ENCODE measurements around the gene CPSF4.
"Not testable (repeated sequence)": the region's sequence is repeated elsewhere in the genome, so short reads cannot be mapped to it uniquely, and the experiment has no call there.

CPSF4 gene

GRCh38 chr7:99408379-99409191 lies 30.2 kb upstream of the CPSF4 start, which contains the start of the genes BUD31 and PDAP1:
Gene BUD31, plus strand, starts transcription at chr7:99408969. Its CDS starts 2,124 bp downstream, at chr7:99411093.
Gene PDAP1, minus strand, starts transcription at chr7:99408597. Its CDS starts 49 bp downstream, at chr7:99408548.
- peak; percentile 93 for DNase-seq (ENCODE audit: low spot score)

DNA sequence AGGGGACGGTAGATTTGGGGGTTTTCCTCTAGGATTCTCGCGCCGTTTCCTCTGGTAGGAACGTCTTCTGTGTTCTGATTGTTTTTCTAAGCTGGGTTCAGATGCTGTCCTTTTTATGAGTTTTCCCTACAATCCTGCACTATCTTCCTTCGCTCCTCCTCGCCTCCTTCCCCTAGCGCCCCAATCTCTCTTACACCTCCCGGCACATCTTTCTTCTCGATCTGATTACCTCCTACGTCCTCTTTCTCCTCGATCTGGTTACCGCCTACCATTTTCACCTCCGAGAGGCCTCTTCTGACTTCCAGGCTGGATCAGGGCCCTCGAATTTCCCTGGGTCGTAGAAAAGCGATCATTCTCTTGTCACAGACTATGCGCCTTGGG lies 29.6 kb upstream of the CPSF4 start:
- no peak for DNase-seq (ENCODE audit: low spot score)

GRCh38 chr7:99409806-99410205 lies 28.9 kb upstream of the CPSF4 start:
- DNase-seq (ENCODE audit: low spot score), result peak; percentile 33

- DNase-seq (ENCODE audit: low spot score), result no peak
Observed at GRCh38 chr7:99410635-99411034, 28.1 kb upstream of the CPSF4 start.

GRCh38 chr7:99415513-99416127 lies 23.1 kb upstream of the CPSF4 start:
- peak; percentile 35 for DNase-seq (ENCODE audit: low spot score)

DNA sequence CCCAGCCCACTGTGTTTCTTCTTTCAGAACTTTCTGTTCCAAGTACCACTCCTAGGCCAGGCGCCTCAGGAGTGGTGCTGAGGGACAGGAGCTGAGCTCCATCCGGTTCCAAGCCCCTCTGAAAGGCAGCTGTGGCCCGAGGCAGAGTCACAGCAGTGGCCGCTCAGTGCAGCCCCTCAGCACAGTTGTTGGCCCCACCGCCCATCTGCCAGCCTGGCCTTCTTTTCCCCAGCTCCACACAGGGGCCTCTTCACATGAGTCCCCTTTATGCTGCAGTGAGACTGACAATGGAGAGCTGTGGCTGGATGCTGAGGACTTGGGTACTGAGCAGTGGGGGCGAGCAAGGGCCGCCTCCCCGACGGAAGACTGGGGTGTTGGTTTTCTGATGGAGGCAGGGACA lies 20.5 kb upstream of the CPSF4 start:
- no peak for DNase-seq (ENCODE audit: low spot score)

- DNase-seq (ENCODE audit: low spot score), result no peak
Observed at GRCh38 chr7:99419323-99420021, 19.3 kb upstream of the CPSF4 start.

DNA sequence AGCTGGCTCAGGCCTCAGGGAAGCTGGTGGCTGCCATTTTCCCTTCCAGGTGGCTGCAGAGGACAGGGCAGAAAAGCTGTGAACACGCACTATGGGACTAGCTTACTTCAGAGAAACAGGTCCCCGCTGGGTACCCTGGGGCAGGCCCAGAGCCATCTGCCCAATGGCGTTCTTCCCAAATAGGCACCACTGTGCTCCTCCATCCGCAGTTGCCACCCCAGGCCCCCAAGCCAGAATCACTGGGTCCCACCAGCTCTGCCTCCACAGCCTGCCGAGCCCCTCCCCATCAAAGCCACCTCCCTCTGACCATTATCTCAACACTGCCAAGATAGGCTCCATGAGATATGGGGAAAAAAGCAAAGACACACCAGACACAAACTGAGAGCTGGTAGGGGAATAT lies 18.5 kb upstream of the CPSF4 start:
- no peak for DNase-seq (ENCODE audit: low spot score)

DNA sequence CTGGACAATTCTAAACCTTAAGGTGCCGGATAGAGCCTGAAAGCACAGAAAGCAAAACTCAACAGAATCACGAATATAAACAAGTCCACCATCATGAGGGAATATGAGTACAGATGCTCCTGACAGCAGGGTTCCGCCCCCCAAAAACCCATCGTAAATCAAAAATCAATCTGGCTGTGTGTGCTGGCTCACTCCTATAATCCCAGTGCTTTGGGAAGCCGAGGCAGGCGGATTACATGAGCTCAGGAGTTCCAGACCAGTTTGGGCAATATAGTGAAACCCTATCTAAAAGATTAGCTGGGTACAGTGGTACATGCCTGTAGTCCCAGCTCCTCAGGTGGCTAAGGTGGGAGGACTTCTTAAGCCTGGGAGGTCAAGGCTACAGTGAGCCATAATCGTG lies 17.8 kb upstream of the CPSF4 start:
- DNase-seq (ENCODE audit: low spot score), result no peak

DNA sequence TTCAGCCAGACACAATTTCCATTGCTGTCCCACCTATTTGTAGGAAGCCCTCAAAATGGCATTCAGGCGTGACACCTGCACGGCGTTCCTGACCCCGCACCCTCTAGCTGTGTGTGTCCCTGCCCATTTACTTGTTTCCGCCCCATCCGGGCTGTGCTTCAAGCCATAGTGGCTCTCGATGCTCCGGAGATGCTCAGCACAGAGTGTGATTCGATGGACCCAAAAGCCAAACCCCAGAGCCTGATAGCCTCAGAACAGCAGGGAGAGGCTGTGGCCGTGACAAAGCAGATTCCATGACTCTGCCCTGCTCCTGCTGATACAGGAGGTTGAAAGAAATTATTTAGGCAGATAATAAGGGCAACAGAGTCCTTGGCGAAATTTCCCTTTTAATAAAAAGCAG lies 16.6 kb upstream of the CPSF4 start:
- peak; percentile 46 for DNase-seq (ENCODE audit: low spot score)

GRCh38 chr7:99422625-99423024 lies 16.1 kb upstream of the CPSF4 start:
- no peak for DNase-seq (ENCODE audit: low spot score)

- DNase-seq (ENCODE audit: low spot score), result no peak
Observed at GRCh38 chr7:99424932-99425730, 13.6 kb upstream of the CPSF4 start.

DNA sequence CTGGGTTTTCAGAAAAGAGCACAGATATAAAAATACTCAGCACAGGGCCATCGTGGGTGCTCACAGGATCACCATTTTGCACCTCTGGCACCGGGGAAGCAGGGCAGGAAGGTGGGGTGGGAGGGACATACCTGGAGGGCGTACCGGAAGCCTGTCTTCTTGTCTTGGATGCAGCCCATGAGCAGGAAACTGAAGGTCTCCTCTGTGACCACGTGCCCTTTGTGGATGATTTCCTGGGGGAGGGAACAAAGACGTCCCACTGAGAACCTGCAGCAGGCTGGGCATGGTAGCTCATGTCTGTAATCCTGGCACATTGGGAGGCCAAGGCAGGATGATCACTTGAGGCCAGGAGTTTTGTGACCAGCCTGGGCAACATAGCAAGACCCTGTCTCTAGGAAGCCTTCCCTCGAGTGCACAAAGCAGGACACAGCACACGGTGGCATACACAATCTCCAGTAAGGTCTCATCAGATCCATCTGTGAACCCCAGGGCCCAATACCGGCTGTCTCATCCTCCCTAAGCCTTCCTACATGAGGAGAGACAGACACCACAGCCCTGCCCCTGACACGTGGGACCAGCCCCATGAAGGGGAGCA lies 9.7 kb upstream of the CPSF4 start:
- no peak for DNase-seq (ENCODE audit: low spot score)

DNA sequence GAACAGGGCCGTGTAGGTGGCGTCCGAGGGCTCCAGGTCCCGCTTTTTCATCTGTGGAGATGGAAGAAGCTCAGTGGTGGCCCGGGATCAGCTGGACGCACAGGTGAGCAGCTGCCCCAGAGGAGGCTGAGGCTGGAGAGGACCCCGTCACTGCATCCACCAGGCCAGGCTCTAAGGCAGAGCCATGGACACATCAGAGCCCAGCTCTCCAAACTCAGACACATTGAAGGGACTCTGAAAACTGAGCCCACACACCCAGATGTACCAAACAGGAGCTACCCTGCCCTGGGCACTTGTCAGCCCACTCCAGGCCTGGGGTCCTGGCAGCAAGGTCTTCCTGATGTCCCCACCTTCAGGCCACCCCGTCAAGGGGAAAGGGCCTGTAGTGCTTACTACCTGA lies 9.0 kb upstream of the CPSF4 start:
- no peak for DNase-seq (ENCODE audit: low spot score)

DNA sequence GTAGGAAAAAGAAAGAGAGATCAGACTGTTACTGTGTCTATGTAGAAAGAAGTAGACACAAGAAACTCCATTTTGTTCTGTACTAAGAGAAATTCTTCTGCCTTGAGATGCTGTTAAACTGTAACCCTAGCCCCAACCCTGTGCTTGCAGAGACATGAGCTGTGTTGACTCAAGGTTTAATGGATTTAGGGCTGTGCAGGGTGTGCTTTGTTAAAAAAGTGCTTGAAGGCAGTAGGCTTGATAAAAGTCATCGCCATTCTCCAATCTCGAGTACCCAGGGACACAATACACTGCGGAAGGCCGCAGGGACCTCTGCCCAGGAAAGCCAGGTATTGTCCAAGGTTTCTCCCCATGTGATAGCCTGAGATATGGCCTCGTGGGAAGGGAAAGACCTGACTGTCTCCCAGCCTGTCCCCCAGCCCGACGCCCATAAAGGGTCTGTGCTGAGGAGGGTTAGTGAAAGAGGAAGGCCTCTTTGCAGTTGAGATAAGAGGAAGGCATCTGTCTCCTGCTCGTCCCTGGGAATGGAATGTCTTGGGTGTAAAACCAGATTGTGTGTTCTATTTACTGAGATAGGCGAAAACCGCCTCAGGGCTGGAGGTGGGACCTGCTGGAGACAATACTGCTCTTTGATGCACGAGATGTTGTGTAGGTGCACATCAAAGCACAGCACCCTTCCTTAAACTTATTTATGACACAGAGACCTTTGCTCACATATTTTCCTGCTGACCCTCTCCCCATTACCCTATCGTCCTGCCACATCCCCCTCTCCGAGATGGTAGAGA lies 6.8 kb upstream of the CPSF4 start:
- not testable (repeated sequence) for DNase-seq (ENCODE audit: low spot score)

DNA sequence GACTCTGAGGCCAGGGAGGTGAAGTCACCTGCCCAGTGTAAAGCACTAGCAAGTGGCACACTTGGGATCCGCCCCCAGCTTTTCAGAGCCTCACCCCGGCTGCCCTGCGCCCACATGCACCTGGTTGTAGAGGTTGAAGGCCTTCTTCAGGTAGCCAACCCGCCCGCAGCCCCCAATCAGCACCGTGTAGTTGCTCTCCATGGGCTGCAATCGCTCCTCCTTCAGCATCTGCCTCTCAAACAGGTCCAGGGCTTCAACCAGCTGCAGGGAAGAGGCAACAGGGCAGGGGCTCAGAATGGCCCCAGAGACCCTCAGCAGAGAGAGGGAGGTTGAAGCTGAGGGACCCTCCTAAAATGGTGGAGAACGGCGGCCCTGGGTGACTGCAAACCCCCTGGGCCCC lies 5.6 kb upstream of the CPSF4 start:
- no peak for DNase-seq (ENCODE audit: low spot score)

DNA sequence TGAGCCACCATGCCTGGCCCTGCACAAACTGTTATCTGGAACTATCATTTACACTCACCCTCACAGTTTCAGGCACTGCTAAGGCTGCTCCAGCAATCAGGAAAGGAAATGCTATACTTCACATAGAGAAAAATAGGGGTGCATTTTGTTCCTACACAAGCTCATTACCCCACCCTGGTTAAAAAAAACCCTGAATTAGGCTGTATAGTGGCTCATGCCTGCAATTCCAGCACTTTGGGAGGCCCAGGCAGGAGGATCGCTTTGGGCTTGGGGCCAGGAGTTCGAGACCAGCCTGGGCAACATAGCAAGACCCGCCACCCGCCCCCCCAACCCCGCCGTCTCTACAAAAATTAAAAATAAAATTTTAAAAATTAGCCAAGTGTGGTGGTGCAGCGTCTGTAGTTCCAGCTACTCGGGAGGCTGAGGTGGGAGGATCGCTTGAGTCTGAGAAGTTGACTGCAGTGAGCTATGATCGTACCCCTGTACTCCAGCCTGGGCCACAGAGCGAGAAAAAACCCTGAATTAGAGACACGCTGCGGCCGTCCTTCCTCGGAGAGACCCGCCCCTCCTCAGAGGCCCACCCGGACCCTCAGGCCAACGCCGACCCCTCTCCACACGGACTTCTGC lies 684 bp upstream of the CPSF4 start:
- DNase-seq (ENCODE audit: low spot score), result no peak

DNA sequence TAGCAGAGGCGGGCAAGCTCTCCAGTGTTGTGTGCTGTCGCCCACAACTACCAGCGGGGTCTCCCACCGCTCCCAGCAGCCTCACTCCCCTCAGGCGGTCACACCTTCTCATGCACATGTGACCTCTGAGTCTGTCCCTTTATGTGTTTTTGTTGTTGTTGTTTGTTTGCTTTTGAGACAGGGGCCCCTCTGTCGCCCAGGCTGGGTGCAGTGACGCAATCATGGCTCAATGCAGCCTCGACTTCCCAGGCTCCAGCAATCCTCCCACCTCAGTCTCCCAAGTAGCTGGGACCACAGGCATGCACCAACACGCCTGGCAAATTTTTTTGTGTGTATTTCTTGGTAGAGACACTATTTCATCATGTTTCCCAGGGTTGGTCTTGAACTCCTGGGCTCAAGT lies 1.5 kb downstream of the CPSF4 start:
- no peak for DNase-seq (ENCODE audit: low spot score)

DNA sequence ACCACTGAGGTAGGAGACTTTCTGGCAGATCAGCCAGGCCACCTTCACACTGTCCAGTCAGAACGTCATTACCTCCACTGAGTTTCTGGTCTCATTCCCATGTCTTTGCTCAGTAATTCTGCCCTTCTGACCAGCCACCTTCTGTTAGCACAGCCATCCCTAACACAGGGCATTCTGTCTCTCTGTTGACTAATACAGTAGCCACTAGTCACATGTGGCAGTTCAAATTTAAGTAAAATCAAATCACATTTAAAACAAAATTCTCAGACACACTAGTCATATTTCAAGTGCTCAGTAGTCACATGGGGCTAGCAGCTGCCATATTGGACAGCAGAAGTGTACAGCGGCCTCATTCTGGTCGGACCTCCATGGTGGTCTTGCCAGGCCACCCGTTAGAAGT lies 7.4 kb downstream of the CPSF4 start:
- DNase-seq (ENCODE audit: low spot score), result no peak

- DNase-seq (ENCODE audit: low spot score), result peak; percentile 31
Observed at GRCh38 chr7:99447943-99448342, 9.2 kb downstream of the CPSF4 start.

DNA sequence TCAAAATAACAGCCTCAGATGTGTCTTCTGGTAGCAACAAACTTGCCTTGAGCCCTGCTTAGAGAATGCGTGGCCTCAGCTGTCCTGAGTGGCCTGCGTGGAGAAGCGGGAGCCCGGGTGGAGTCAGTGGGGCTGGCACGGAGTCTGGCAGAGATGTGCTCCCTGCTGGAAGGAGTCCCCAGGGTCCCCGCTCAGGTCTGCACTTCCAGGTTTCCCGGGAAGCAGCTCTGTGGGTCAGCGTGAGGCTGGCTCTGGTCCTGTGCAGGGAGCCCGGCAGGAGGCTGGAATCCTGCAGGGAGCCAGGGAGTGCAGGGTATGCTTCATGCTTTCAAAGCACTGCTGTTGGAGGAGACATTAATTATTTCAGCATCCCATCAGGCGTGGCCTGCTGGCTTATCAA lies 10.1 kb downstream of the CPSF4 start:
- no peak for DNase-seq (ENCODE audit: low spot score)

All from hematopoietic multipotent progenitor cell treated with erythropoietin and hydrocortisone succinate and interleukin-3 and kit ligand, for 15 days (in vitro differentiated cells).